Activated B cell treated with CpG ODN at 0.5 μM for 24 hours (primary cell): ENCODE measurements around the gene WFDC2. TPM values are rescaled to one million over a fixed set of nuclear protein-coding genes. Genes with fewer than 3 reads are reported as not detected.

ENCODE experiments used
- ATAC-seq: fragments of 200-7000 bp; cut with Tn5 transposase; one replicate; pipeline ENCODE4 v1.10.0; 2021; ENCODE audit warnings: low read depth, mild to moderate bottlenecking, moderate library complexity
- CTCF ChIA-PET: fragments of 350-600 bp; sonication (Branson Sonifier 250); formaldehyde crosslinking; loops from one replicate; lab custom pipeline; 2021; ENCODE audit warnings: antibody characterized with exemption; lab: Charles Lee
- POLR2A ChIA-PET: fragments of 350-600 bp; sonication (Branson Sonifier 250); formaldehyde crosslinking; loops from one replicate; lab custom pipeline; 2021; ENCODE audit warnings: antibody characterized with exemption; lab: Charles Lee
- DNase-seq: peaks from one replicate; pipeline ENCODE4 v3.0.0; 2022
- H3K27ac Mint-ChIP-seq: one replicate; pipeline ENCODE4 v1.8.0; 2020; ENCODE audit warnings: mixed read lengths
- H3K27me3 Mint-ChIP-seq: one replicate; pipeline ENCODE4 v1.8.0; 2021; ENCODE audit warnings: mixed read lengths
- H3K36me3 Mint-ChIP-seq: one replicate; pipeline ENCODE4 v1.8.0; 2021; ENCODE audit warnings: low read depth, mixed read lengths
- H3K4me1 Mint-ChIP-seq: one replicate; pipeline ENCODE4 v1.8.0; 2021; ENCODE audit warnings: mixed read lengths
- H3K4me3 Mint-ChIP-seq: one replicate; pipeline ENCODE4 v1.8.0; 2020; ENCODE audit warnings: mild to moderate bottlenecking, mixed read lengths
- H3K9me3 Mint-ChIP-seq: one replicate; pipeline ENCODE4 v1.8.0; 2020; ENCODE audit warnings: mixed read lengths
- CTCF ChIP-seq: fragments of 200-600 bp; IDR thresholded peaks from one replicate; pipeline ENCODE4 v1.8.0; 2022; ENCODE audit warnings: antibody characterized with exemption, mild to moderate bottlenecking
- intact Hi-C: fragments of 100-400 bp; cut with micrococcal nuclease; formaldehyde crosslinking; loops from one replicate; pipeline ENCODE4 v1.15.1; 2024
- total RNA-seq: library from RNA; stranded (reverse); gene quantifications from 2 replicates; pipeline ENCODE4 v1.2.3, GENCODE V29; 2022

WFDC2 gene
- total RNA-seq, 1 donor from 2014 or later, result 0.71 TPM

DNA sequence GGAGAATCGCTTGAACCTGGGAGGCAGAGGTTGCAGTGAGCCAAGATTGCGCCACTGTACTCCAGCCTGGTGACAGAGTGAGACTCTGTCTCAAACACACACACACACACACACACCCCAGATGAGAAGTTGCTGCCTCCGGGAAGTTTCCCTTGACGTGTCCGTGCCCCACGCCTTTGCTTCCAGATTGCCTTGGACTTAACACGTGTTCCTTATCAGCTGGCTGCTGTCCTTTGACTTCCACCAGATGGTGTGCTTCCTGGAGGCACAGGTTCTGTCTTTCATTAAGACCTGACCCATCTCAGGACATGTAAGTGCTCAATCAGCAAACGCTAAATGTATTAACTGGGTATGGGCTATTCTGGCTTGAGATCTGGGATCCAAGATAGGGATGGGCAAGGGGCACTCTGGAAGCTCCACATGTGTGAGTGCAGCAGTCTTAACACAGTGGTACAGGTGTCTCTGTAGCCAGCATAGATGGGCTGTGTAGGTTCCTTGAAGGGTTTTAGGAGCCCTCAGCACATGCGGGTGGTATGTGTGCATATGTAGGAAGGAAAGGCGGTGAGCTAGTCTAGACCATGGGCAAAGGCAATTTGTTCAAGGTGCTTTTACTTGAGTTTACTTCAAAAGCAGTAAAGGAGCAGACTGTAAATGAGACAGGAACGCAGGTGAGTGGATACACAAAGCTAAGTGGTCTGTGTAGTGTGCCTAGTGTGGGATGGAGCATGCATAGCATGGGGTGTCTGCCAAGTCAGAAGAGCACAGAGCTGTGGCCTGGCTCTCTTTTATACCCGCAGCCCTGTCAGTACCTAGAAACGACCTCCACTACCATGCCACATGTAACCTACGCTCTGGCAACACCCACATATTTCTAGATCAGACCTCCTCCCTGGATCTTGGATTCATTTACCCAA, 42.1 kb upstream of the WFDC2 start:
- Mint-ChIP-seq H3K4me3 (no peak overlapping the region), H3K9me3 (no peaks in the 10 kb centered on the region), H3K27me3 (no peaks in the 10 kb centered on the region), H3K27ac (no peak overlapping the region), H3K36me3 (peaks cover 58% of the 10 kb centered on the region), H3K4me1 (peaks cover 7% of the 10 kb centered on the region)
- DNase-seq (no peak), ATAC-seq (no peak)
- ChIA-PET CTCF (interaction anchor here (1.0 to 2.6 kb wide), 3 partner anchors 9 to 58 kb away, joined by 4 to 16 read pairs (median 4); no protein-coding TSS in a partner anchor), POLR2A (interaction anchor here (0.6 kb wide), 1 partner anchor 12 kb away, joined by 3 read pairs; the partner anchor contains the start of gene PIGT)
- TF ChIP-seq CTCF, result no peak
- intact Hi-C loops, result no loop called here

DNA sequence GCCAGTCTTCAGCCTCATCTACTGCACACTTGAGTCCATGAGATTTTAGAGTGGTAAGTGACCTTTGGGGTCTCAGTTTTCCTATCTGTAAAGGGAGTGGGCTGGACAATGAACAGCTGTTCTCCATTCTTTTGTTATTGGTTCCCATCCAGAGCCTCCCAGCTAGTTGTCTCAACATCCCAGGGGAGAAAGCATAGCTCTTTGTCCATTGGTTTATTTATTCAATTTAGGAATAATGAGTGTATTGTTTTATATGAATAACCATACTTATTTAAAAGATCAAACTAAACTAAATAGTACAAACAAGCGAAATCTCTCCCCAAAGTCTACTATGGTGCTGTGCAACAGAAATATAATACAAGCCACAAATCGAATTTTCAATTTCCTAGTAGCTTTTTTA, 39.9 kb upstream of the WFDC2 start:
- H3K27me3 Mint-ChIP-seq, result no peaks in the 10 kb centered on the region
- peaks cover 41% of the 10 kb centered on the region for H3K36me3 Mint-ChIP-seq
- no peak for TF ChIP-seq CTCF
- no peak overlapping the region for H3K4me3 Mint-ChIP-seq
- peaks cover 22% of the 10 kb centered on the region for H3K4me1 Mint-ChIP-seq
- ATAC-seq (no peak), DNase-seq (no peak)
- CTCF ChIA-PET, result interaction anchor here (0.6 to 12.6 kb wide), 2 partner anchors 60 to 117 kb away, joined by 3 to 534 read pairs; partner anchors contain the start of genes SYS1 and TP53TG5
- POLR2A ChIA-PET, result interaction anchor here (0.9 to 1.0 kb wide), 2 partner anchors 14 to 66 kb away, joined by 3 to 4 read pairs; partner anchors contain the start of genes PIGT and SYS1
- intact Hi-C loops, result no loop called here
- H3K9me3 Mint-ChIP-seq, result no peaks in the 10 kb centered on the region
- no peak overlapping the region for H3K27ac Mint-ChIP-seq

DNA sequence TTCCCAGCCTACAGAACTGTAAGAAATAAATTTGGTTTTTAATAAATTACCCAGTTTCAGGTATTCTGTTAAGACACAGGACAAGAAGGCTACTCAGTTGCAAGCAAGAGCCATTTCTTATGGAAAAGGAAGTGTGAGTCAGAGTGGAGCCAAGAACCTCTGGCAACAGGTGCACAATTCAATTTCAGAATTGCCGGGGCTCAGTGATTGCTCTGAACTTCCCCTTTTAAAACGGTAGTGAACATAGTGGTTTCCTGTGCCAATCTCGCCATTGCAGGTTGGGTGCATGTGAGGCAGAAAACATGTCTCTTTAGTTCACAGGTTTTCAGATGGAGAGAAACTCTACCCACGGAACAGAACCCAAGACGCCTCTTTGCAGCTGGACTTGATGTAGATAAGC, 37.3 kb upstream of the WFDC2 start:
- DNase-seq (no peak), ATAC-seq (peak; percentile 74)
- POLR2A ChIA-PET, result interaction anchor here (1.1 to 1.6 kb wide), 4 partner anchors 13 to 70 kb away, joined by 3 to 6 read pairs (median 4); partner anchors contain the start of gene PIGT
- Mint-ChIP-seq H3K27me3 (no peaks in the 10 kb centered on the region), H3K27ac (peak overlapping the region; percentile 82), H3K4me3 (peak overlapping the region; percentile 33), H3K36me3 (peaks cover 16% of the 10 kb centered on the region), H3K4me1 (peaks cover 40% of the 10 kb centered on the region), H3K9me3 (no peaks in the 10 kb centered on the region)
- intact Hi-C loops, result loop anchor here (1.0 kb wide), 3 partner anchors 16 to 69 kb away; partner anchors contain the start of genes PIGT and SYS1
- no peak for TF ChIP-seq CTCF
- CTCF ChIA-PET, result interaction anchor here (12.6 kb wide), 1 partner anchor 62 kb away, joined by 534 read pairs; the partner anchor contains the start of genes SYS1 and TP53TG5

DNA sequence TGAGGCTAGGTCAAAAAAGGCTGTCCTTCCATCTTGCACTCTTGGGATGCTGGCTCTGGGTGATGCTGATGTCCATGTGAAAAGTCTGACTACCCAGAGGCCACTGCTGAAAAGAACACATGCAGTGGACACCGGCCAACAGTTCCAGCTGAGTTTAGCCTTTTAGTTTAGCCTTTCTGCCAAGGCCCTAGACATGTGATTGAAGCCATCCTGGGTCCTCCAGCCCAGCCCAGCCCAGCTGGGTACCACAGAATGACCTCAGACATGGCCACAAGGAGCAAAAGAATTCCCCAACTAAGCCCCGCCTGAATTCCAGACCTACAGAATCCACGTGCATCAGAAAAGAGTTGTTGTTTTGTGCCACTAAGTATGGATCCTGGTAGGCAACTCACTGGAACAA, 36.2 kb upstream of the WFDC2 start:
- DNase-seq, result no peak
- ChIA-PET CTCF (interaction anchor here (12.6 kb wide), 1 partner anchor 63 kb away, joined by 534 read pairs; the partner anchor contains the start of genes SYS1 and TP53TG5), POLR2A (interaction anchor here (1.1 to 1.6 kb wide), 3 partner anchors 18 to 71 kb away, joined by 3 to 6 read pairs (median 4); partner anchors contain the start of gene PIGT)
- Mint-ChIP-seq H3K9me3 (no peaks in the 10 kb centered on the region), H3K4me3 (peak overlapping the region; percentile 42), H3K27me3 (no peaks in the 10 kb centered on the region), H3K4me1 (peaks cover 40% of the 10 kb centered on the region), H3K36me3 (peaks cover 6% of the 10 kb centered on the region), H3K27ac (no peak overlapping the region)
- ATAC-seq, result no peak
- no peak for TF ChIP-seq CTCF
- intact Hi-C loops, result no loop called here
